Measurements from ENCODE around the gene PSMD6.

DNA sequence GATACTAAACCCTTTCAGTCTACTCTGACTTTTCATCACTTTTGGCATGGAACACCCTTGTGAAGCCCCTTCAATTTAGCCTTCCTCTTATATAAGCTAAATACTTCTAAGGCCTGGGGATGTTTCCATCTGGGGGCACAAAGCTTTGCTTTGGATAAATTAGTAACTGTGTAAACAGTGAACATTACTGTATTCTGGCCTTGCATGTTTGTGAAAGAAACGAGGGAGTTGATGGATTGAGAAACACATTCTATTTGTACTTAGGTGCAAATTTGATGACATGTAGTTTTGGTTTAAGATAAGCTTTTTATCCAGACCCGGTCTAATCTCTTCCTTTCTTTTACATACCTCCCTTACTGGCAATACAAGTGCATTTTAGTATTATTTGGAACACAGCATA is 19.7 kb downstream of the PSMD6 start:
- TF ChIP-seq, protein P1, sequence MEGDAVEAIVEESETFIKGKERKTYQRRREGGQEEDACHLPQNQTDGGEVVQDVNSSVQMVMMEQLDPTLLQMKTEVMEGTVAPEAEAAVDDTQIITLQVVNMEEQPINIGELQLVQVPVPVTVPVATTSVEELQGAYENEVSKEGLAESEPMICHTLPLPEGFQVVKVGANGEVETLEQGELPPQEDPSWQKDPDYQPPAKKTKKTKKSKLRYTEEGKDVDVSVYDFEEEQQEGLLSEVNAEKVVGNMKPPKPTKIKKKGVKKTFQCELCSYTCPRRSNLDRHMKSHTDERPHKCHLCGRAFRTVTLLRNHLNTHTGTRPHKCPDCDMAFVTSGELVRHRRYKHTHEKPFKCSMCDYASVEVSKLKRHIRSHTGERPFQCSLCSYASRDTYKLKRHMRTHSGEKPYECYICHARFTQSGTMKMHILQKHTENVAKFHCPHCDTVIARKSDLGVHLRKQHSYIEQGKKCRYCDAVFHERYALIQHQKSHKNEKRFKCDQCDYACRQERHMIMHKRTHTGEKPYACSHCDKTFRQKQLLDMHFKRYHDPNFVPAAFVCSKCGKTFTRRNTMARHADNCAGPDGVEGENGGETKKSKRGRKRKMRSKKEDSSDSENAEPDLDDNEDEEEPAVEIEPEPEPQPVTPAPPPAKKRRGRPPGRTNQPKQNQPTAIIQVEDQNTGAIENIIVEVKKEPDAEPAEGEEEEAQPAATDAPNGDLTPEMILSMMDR (IDR thresholded peaks at IDR 0.05; ENCODE audit: low read depth, low read length), result no peak
- TF ChIP-seq EZH2phosphoT487 (IDR thresholded peaks at IDR 0.05; ENCODE audit: low read depth), result no peak

Measured in OCI-LY3 (cell line).